GM10847 (cell line): Measurements from ENCODE around the gene PLCB2.

Experiments
- POLR2A ChIP-seq: IDR thresholded peaks from 2 replicates; pipeline ENCODE4 v1.6.1; 2011; ENCODE audit not compliant: insufficient read length; ENCODE audit errors: extremely low read depth

The PLCB2 gene

DNA sequence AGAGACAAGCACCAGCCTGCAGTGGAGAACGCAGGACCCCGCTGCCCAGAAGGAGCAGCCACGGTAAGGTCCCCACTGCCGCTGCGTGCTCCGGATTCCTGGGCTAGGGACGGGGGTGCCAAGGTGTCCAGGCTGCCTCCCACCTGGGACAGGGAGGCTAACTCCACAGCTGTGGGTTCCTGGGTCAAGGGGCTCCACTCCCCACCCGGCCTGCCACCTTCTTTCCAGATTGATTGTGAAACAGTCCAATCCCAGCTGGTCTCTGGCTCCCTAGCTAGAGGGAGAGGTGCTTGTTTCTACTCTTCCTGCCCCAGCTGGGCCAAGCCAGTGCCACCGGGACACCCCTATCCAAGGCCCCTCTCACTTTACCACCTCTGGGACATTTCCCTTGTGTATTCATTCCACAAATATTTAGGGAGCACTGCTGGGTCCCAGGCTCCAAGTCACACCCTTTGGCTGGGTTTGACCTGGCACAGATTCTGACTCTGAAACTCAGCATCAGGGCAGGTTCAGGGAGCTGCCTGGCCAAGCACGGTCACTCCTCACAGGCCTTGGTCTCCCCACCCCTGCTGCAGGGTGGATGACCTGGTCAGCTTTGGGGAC lies 67.0 kb downstream of the PLCB2 start:
- TF ChIP-seq POLR2A: no peak

DNA sequence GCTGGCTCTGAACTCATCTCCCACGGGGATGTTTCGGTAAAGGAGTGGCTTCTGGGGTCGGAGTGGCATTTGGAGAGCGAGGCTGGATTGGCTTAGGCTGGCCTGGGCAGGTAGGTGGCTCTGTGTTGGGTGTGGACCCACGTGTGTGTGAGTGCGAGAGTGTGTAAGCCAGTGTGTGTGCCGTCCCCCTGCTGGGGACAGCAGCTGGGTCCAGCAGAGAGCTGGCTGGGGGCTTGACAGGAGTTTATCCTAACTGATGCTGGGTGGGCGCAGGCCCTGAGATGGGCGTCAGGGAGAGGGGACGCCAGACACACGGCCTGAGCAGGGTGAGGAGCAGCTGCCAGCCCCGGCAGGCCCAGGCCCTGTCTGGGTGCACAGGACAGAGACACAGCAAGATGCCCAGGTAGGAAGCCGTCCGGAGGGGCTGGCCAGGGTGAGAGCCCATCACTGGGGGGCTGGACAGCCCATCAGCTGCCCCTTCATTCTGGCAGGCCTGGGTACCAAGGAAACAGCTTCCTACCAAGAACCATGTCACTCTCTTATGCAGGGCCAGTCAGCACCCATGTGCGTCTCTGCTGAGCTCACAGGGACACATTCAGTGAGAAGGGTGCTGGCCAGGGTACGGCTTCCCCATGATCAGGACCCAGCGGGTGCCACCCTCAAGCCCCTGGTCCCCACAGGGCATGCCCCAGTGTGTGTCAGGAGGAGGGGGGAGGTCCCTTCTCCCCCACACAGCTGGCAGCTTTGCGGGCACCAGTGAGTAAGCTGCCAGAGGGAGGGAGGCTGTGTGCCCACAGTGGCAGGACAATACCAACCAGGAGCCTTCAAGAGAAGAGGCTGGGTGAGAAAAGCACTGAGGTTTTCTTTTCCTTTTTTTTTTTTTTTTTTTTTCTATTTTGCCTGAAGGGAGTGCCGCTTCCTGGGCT lies 67.8 kb downstream of the PLCB2 start:
- TF ChIP-seq POLR2A: no peak

- no peak for TF ChIP-seq POLR2A
Measured at GRCh38 chr15:40239404-40239692, 68.4 kb downstream of the PLCB2 start.

DNA sequence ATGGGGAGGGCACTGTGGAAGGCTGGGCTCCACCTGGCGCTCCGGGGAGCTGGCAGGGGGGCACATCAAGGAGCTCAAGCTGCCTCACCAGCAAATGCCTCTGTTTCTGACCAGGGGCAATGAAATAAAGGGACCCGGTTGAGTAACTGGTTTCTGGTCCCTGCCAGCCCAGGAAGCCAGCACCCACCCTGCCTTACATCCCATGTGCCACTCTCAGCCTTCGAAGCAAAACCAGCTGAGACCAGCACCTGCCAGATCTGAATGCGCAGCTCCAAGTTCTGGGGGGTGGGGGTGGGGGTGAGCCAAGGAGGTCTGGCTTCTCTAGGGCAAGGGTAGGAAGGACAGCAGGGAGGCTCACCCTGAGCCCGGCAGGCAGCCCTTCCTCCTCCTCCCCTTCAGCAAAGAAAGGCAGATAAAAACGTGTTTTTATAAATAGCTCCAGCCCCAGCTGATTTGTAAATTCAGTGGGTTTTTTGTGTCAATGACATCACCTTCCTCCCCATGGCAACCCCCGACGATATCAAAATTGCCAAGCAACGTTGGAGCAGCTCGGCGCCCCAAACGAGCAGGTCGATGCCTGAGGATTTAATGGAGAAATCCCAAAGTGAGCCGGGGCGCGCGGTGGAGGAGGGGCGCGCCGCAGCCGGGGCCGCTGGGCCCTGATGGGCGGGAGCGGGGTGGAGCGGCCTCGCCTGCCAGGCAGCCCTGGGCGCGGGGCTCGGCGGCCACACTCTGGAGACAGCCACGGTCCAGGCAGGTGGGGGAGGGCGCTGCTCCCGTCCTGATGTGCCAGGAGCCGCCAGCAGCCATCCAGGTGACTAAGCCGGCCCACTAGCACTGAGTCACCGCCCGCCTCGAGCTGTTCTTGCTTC lies 69.0 kb downstream of the PLCB2 start, which contains the start of gene PAK6:
Gene PAK6 (plus strand): TSS at position 532 of the 872 bp plus-strand sequence. CDS start 25,723 bp downstream, outside the sequence.
- no peak for TF ChIP-seq POLR2A
